NCI-H748 treated with DMSO at 0.1 percent for 48 hours (cell line): Measurements from ENCODE around the gene SENP3.
A peak's percentile ranks its signal among the peaks of the same experiment; 100 is the strongest.

ENCODE experiments used
- DNase-seq: peaks from one replicate; lab custom pipeline; 2025; lab: John Stamatoyannopoulos, UW

The SENP3 gene

DNA sequence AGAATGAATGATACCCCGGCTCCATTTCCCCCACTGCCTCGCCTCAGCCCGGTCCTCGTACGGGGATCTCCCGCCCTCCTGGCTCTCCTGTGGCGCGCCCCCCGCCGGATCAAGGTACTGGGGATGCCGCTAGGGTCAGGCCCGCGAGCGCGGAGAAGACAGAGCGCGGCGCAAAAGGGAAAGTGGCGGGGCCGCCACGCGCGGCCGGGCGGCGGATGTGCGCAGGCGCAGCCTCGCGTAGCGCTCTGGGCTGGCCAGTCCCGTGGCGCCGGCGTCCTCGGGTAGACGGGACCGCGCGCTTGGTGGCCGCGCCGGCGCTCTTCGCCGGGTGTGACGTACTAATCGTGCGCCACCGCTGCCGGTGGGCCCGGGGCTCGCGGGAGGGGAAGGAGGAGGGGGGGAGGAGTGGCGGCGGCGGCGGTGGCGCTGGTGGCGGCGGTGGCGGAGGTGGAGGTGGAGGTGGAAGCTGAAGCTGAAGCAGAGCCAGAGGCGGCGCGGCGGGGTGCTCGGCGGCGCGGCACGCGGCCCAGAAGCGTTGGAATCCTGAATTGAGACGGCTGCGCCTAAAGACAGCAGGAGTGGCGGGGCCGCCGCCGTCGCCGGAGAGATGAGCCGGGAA, at the start of gene SENP3:
Gene SENP3 (plus strand): TSS at position 331 of the 619 bp plus-strand sequence. CDS start 1,158 bp downstream, outside the sequence.
- peak; percentile 80 for DNase-seq

DNA sequence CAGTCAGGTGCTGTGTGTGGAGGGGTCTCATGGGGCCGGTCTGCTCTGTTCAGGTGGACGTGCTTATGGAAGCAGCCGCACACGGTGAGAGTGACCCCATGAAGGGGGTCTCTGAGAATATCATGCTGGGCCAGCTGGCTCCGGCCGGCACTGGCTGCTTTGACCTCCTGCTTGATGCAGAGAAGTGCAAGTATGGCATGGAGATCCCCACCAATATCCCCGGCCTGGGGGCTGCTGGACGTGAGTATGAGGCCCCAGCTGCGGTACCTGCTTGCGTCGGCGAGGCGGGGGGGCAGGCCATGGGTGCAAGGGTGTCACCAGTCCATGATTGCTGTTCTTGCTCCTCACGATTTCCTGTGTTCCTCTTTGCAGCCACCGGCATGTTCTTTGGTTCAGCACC, 49.6 kb upstream of the SENP3 start:
- no peak for DNase-seq

DNA sequence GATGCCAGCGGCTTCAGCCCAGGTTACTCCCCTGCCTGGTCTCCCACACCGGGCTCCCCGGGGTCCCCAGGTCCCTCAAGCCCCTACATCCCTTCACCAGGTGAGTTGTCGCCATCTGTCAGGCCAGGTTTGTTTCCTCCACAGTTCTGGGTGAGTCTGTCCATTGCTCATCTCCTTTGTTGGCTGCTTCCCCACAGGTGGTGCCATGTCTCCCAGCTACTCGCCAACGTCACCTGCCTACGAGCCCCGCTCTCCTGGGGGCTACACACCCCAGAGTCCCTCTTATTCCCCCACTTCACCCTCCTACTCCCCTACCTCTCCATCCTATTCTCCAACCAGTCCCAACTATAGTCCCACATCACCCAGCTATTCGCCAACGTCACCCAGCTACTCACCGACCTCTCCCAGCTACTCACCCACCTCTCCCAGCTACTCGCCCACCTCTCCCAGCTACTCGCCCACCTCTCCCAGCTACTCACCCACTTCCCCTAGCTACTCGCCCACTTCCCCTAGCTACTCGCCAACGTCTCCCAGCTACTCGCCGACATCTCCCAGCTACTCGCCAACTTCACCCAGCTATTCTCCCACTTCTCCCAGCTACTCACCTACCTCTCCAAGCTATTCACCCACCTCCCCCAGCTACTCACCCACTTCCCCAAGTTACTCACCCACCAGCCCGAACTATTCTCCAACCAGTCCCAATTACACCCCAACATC, 48.7 kb upstream of the SENP3 start:
- no peak for DNase-seq

DNA sequence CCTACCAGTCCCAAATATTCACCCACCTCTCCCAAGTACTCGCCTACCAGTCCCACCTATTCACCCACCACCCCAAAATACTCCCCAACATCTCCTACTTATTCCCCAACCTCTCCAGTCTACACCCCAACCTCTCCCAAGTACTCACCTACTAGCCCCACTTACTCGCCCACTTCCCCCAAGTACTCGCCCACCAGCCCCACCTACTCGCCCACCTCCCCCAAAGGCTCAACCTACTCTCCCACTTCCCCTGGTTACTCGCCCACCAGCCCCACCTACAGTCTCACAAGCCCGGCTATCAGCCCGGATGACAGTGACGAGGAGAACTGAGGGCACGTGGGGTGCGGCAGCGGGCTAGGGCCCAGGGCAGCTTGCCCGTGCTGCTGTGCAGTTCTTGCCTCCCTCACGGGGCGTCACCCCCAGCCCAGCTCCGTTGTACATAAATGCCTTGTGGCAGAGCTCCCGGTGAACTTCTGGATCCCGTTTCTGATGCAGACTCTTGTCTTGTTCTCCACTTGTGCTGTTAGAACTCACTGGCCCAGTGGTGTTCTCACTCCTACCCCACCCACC, 47.8 kb upstream of the SENP3 start:
- DNase-seq = no peak

DNA sequence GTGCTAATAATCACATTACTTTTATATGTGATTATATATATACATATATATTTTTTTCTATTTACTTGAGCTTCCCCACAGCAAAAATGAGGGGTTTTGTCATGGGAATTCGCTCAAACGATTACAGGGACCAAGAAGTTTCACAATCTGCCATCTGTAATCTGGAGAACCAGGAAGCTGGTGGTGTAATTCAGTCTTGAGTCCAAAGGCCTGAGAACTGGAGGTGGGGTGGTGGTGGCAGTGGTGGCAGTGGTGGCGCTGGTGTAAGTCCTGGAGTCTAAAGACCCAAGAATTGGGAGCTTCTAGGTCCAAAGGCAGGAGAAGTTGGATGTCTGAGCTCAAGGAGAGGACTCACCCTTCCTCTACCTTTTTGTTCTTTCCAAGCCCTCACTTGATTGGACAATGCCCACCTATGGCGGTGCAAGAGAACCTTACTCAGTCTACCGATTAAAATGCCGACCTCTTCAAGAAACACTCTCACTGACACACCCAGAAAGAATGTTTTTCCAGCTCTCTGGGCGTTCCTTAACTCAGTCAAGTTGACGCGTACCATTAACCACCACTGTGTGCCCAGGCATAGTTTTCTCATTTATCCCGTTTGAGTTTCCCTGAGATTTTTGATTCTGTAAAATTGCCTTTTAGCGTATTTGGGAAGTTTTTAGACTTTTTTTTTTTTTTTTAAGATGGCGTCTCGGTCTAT, 45.7 kb upstream of the SENP3 start:
- no peak for DNase-seq

DNA sequence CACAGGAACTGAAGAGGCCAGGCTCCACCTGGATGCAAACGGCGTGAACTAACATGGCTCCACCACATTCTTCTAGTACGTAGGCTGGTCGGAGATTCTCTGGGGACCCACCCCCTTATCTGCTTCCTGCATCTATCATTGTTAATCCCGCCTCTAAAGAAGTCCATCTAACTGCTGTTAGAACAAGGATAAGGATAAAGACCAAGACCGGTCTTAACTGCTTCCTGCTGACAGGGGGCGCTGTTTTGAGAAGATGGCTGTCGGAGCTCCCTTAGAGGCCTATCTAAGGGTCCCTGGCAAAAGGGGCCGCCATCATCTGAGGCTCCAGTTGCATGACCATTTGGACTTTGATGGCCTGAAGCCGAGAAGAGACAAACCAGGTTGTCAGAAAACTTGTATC, 38.7 kb upstream of the SENP3 start:
- DNase-seq = peak; percentile 15

DNA sequence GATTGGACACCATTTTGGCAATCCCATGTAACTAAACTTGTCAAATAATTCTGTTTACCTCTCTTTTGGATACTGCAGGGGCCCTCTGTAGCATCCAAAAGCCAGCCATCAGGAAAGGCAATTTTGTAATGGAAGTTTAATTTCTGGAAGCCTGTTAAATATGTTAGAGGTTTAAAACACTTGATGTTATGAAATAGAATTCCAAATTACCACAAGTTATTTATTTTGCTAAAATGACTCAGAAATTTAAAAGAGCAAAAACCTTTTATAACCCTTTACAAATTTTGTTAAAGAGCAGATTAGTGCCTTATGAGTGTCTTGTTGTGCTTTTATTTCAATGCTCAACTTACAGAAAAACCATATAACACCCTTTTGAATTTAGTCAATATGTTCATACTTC, 32.9 kb upstream of the SENP3 start:
- no peak for DNase-seq

DNA sequence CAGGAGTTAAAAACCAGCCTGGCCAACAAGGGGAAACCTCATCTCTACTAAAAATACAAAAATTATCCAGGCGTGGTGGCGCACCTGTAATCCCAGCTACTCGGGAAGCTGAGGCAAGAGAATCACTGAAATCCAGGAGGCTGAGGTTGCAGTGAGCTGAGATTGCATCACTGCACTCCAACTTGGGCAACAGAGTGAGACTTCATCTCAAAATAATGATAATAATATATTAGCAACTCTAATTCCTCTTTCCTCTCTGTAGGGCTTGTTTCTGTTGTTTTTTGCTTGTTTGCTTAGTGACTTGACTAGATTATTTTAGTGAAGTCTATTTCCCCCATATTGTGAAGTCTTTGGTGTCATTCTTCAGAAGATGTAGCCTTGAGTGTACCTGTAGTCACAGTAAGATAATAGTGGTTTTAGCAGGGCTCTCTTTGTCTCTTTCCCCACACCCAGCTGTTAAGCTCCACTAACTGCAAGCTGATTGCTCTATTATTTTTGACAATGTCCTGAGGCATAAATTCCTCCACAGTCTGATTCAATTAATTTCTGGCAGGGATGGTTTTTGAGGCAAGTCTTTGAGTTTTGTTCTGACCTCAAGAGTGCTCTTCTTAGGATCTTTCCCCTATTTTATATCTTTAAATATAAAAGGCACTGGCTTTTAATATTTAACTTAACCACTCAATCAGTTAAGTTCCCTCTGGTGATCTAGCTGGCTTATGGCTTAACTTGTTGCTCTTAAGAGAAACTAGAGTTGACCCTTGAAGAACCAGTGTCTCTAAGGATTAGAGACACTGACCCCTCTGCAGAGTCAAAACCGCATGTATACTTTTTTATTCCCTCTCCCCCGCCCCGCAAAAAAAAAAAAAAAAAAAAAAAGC, 31.5 kb upstream of the SENP3 start:
- DNase-seq = no peak

DNA sequence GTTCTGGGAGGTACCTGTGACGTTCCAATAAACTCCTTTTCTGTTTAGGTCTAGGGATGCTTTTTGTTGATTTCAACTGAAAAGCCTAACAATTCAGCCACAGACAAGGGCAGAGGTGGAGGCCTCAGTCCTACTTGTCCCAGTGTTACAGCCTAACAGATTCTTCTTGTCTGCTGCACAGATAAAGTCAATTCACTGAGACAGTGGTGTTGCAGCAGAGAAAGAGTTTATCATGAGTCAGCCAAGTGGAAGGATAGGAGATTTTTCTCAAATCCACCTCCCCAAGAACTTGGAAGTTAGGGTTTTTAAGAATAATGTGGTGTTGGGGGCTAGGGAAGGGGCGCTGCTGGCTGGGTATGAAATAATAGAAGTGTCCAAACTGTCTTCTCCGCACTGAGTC, 23.7 kb upstream of the SENP3 start:
- no peak for DNase-seq

DNA sequence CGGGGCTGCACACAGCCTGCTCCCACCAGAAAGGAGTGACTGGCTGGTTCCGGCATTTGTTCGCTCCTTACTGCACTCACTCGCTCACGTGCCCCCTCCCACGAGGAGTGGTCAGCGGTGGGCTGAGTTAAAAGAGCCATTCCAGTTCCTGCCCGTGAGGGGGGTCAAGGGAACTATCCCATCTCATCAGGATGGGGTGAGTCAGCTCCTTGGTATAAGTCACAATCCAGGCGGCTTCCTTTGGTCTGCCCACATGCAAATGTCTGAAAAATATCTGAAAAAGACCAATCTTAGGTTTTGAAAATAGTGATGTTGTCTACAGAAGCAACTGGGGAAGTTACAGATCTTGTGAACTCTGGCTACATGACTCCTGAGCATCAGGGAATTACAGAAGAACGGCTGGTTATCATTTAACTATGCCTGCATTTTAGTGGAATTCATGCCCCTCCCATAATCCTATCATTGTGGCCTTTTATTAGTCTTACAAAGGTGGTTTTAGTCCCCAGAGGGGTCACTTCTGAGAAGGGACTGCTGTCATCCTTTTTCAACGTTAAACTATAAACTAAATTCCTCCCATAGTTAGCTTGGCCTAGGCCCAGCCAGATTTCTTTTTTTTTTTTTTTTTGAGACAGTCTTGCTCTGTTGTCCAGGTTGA, 22.7 kb upstream of the SENP3 start:
- no peak for DNase-seq

DNA sequence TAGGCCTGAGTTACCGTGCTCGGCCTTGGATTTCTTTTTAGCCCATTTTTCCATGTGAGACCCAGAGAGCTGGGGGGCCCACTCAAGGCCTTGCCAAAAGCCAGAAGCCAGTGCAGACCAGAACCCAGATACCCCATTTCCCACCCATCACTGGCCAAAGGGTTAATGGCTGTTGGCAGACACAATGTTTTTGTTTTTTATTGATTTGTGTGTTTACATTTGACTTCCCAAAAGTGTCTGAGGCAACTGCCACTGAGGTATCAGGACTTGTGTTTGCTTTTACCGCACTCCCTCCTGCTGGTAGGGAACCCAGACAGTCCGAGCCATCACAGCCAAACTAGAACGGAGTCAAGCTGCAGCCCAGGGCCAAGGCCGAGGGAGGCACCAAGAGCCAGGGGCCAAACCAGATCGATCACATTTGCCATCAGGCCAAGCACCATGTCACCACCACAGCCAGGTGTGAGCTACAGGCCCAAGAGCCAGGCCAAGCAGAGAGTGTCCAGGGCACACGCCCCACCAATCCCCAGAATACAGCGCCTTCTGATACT, 20.6 kb upstream of the SENP3 start:
- DNase-seq = no peak

DNA sequence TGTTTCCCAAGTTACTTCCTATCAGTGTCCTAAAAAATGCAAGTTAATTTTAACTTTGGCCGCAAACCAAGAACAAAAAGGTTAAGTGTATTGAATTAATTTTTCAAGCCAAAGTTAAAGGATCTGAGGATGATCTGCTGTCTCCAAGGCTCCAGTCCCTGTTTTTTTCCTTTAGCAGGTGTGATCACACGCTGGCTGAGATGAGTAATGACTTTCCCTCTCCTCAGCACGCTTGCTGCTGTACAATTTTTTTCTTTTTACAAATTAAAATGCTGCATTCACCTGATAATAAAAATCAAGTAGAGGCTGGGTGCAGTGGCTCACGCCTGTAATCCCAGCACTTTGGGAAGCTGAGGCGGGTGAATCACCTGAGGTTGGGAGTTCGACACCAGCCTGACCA, 16.8 kb upstream of the SENP3 start:
- DNase-seq = no peak

DNA sequence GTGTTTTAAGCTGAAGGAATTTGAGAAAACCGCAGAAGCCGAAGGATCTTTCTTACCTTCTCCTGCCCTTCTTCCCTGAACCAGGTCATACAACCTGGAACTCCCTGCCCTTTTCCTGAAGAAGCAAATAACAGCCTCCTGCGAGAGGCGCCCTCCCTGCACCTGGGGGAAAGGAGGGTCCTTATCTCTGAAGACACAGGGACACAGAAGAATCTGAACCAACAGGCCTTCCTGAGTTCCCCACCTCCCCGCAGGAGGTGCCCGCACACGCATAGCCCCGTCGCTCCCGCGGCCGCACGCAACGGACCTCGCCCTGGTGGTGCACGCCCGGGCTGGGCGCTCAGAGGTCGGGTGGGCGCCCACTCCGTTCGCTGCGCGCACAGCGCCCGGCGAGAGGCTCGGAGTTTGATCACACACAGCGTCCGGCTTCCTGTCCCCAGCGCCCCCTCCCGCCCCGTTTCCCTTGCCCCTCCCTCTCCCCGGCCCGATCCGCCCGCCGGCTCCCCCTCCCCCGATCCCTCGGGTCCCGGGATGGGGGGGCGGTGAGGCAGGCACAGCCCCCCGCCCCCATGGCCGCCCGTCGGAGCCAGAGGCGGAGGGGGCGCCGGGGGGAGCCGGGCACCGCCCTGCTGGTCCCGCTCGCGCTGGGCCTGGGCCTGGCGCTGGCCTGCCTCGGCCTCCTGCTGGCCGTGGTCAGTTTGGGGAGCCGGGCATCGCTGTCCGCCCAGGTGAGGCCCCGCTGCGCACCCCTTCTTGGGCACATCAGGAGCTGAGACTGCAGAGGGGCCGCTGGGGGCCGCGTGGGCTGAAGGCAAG, 12.9 kb upstream of the SENP3 start, which contains the start of gene TNFSF12:
Gene TNFSF12 (plus strand): TSS at position 474 of the 816 bp plus-strand sequence. CDS start 96 bp downstream, at position 570.
- DNase-seq = no peak

DNA sequence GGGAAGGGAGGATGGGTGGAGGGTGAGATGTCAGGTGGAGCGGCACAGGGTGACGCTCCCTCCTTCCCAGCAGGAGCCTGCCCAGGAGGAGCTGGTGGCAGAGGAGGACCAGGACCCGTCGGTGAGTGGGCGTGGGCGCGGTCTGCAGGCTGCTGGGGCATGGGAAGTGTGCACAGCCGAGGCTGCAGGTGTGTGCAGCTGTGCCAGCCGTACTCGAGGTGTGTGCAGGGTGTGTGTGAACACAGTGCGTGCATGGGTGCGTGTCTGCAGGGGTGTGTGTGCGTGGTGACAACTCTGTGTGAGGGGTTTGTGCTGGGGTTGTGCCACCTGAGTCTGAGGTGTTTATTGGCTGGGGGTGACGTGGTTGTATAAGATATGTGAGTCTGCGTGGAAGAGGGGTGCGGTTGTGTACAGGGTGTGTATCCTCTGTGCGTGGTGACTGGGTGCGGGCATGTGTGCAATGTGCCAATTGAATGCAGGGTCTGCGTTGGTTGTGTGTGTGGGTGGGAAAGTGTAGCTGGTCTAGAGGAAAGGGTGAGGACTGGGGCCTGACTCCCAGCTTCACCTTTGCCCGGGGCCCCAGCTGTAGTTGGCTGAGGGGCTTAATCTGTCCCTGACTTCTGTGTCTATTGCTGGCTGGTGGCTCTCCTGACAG, 12.2 kb upstream of the SENP3 start:
- DNase-seq = no peak

DNA sequence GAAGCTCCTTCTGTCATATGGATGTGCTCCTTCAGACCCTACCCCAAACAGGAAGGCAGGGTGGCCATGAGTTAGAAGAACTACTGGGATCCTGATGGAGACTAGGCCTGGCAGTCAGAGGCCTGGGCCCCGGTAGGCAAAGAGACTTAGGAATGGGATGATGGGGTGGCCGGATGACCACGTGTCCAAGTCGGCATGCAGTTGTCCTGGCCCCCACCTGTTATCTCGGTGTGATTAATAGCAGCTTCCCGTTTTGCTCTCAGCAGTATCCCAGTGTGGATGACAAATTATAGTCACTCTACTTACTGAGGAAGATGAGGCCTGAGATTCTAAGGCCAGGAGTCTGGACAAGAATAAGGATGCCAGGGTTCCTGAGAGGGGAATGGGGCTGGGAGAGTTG, 11.4 kb upstream of the SENP3 start:
- no peak for DNase-seq

DNA sequence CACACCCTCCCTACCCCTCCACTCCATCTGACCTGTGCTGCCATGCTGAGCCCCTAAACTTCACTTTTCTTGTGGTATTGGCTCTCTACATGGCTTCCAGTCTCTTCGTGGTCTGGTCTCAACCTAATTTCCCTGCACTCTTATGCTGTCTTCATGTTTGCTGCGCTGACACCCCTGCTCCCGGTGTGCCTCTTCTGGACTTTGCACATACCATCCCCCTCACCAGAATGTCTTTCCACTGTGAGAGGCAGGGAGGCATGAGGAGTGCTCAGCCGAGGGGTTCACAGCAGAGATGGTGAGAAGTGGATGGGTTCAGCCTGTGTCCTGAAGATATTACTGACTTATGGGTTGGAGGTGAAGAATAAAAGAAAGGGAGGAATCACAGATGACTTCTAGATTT, 10.3 kb upstream of the SENP3 start:
- DNase-seq = no peak

DNA sequence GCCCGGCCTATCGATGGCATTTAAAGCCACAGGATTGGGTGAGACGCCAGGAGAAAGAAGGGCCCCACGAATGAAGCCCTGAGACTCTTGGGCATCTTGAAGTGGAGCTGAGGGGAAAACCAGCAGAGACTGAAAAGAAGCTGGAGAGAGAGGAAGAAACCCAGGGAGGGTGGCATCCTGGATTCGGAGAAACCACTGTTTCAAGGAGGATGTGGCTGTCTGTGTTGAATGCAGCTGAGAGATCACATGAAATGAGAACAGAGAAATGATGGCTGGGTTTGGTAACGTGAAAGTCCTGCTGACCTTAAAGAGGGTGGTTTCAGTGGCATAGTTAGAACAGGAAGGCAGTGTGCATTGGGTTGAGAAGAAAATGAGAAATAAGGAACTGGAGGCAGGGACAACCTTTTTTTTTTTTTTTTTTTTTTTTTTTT, 9.1 kb upstream of the SENP3 start:
- DNase-seq = no peak

DNA sequence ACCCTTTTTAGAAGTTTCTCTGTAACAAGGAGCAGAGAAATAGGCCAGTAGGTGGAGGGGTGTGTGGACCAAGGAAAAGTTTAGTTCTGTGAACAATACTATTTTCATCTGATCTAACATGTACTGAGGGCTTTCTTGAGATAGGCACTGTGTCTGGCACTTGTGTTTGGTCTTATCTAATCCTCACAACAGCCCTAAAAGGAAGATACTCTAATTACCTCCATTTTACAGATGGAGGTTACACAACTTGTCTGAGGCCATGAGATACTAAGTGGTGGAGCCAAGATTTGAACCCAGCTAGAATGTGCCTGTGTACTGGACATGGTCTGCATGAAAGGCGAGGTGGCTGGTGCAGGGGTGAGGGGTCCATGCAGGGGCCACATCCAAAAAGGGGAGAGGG, 8.4 kb upstream of the SENP3 start:
- no peak for DNase-seq

DNA sequence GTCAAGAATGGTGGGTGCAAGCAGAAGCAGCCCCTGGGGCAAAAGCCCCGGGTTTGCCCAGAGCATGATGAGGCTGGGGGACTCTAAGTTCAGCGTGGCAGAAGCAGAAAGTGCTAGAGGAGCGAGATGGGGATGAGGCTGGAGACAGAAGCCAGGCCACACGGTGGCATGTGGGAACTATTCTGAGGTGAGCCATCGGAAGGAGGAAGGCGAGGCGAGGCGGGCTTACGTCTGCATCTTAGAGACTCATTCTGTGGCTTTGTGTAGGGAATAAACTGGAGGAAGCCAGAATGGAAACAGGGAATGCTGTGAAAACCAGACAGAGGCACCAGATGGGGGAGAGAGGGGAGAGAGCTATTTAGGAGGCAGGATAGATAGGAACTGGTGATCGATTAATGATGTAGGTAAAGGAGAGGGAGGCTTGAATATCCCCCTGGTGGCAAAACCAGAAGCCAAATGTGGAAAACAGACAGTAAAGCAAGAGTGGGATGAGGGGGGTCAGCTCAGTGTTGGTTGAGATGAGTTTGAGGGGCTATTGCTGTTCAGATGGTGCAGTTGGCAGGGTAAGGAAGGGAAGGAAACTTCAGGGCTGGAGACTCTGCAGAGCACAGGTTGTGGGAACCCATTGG, 6.3 kb upstream of the SENP3 start:
- DNase-seq = no peak
